ENCODE measurements around the gene STXBP1. TPM values are rescaled to one million over a fixed set of nuclear protein-coding genes. Genes with fewer than 3 reads are reported as not detected.

Gene STXBP1
- total and polyA plus RNA-seq, 2 of the 8 experiments (the other 6 are each of a cell fraction or from before 2014, with no cell fraction given) = 11.5 to 60.9 TPM

DNA sequence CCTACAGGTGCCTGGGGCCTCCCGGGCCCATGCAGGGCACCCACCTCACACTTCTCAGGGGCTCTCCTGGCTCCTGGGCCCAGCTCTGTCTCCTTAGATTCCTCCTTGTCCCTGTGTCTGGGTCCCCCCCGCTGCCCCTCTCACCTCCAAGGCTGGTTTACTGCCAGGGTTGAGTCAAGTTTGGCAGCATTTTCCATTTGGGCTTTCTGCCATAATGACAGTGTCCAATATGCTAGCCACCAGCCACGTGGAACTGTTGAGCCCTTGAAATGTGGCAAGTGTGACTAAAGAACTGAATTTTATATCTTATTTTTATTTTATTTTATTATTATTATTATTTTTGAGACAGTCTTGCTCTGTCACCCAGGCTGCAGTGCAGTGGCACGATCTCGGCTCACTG lies 105.7 kb downstream of the STXBP1 start:
- Histone ChIP-seq H3K9ac (replicated peaks in 1 of 4; ENCODE audit: extremely low read depth in 1 of 4, low read depth in 3 of 4, low read length in 3 of 4) (no peak overlapping the region), H4K91ac (replicated peaks; ENCODE audit: insufficient read length, low read length) (no peak overlapping the region), H3K23me2 (ENCODE audit: low read depth, low read length) (peaks cover 10% of the 10 kb centered on the region; the same call in 1 of the 2 replicates), H2BK120ac (replicated peaks; ENCODE audit: low read depth, low read length) (no peak overlapping the region), H2BK20ac (ENCODE audit: low read length) (no peak overlapping the region), H3K4me2 (ENCODE audit: insufficient read depth in 1 of 2, low read depth in 2 of 2, low read length in 2 of 2) (no peak overlapping the region), H3K79me2 (ENCODE audit: control insufficient read depth in 1 of 2, insufficient read depth in 2 of 2, low read length in 2 of 2) (no peaks in the 10 kb centered on the region), H4K20me1 (replicated peaks in 1 of 2; ENCODE audit: control insufficient read depth in 1 of 2, insufficient read depth in 2 of 2, low read length in 2 of 2) (peaks cover 0 to 3% of the 10 kb centered on the region in 2 experiments), H4K5ac (ENCODE audit: insufficient read length, low read depth, low read length) (no peak overlapping the region), H2AK5ac (ENCODE audit: low read depth, low read length) (no peak overlapping the region), H3K27me3 (replicated peaks in 1 of 4; ENCODE audit: control insufficient read depth in 3 of 4, extremely low read depth in 1 of 4, insufficient read depth in 3 of 4, low read length in 3 of 4) (0 out of 7 replicates have a peak, but pooled peaks cover 0 to 2% (median 0%) of the 10 kb centered on the region in 4 experiments), H3K18ac (ENCODE audit: extremely low read depth, low read length) (no peak overlapping the region), H3K4me3 (ENCODE audit: extremely low read depth in 1 of 4, insufficient read depth in 2 of 4, low read depth in 3 of 4, low read length in 4 of 4) (no peak overlapping the region), H3K4me1 (replicated peaks in 1 of 4; ENCODE audit: control insufficient read depth in 3 of 4, insufficient read depth in 4 of 4, low read length in 3 of 4) (peaks cover 0 to 20% (median 13%) of the 10 kb centered on the region in 4 experiments; a peak in 6 of 7 replicates), H2AFZ (ENCODE audit: low read length) (no peak overlapping the region), H3K36me3 (ENCODE audit: control insufficient read depth in 2 of 4, insufficient read depth in 4 of 4, low read length in 3 of 4) (no peaks in the 10 kb centered on the region), H3K56ac (replicated peaks; ENCODE audit: insufficient read length, low read depth, low read length) (no peak overlapping the region), H4K8ac (ENCODE audit: extremely low read depth, insufficient read depth, low read length) (no peak overlapping the region), H2BK12ac (ENCODE audit: low read depth, low read length) (no peak overlapping the region), H3K14ac (ENCODE audit: insufficient read length) (no peak overlapping the region), H2BK5ac (ENCODE audit: low read depth, low read length) (no peak overlapping the region), H3K4ac (replicated peaks; ENCODE audit: insufficient read length, low read depth, low read length) (no peak overlapping the region), H3K23ac (ENCODE audit: insufficient read length) (no peak overlapping the region), H3K79me1 (ENCODE audit: low read depth, low read length) (no peaks in the 10 kb centered on the region; the same call in 1 of the 2 replicates), H3K9me3 (ENCODE audit: insufficient read depth in 2 of 2, low read depth in 1 of 2, low read length in 1 of 2) (no peaks in the 10 kb centered on the region), H2BK15ac (ENCODE audit: low read length) (no peak overlapping the region), H3K27ac (ENCODE audit: low read depth, low read length) (no peak overlapping the region)
- WGBS, 2 experiments (ENCODE audit: extremely low coverage in 1 of 2, insufficient coverage in 1 of 2, insufficient read length in 1 of 2, insufficient replicate concordance in 2 of 2, low coverage in 1 of 2, low lambda C conversion rate in 2 of 2, missing lambda C conversion rate in 1 of 2) = 89% methylated on average over 5 of the region's 5 CpGs; no CpG with 5 or more reads in 1 of the 2 experiments
- no peak for DNase-seq (ENCODE audit: low read depth in 1 of 2, low spot score in 2 of 2)
- no peak for TF ChIP-seq YY1 (IDR thresholded peaks at IDR 0.05; ENCODE audit: low read depth, low read length)
- POLR2A ChIA-PET (ENCODE audit: partially characterized antibody) = interaction anchor here (0.6 kb wide), 1 partner anchor 97 kb away, joined by 3 read pairs; no protein-coding TSS in a partner anchor
- CTCF ChIA-PET (ENCODE audit: partially characterized antibody) = interaction anchor here (0.8 to 3.3 kb wide), 4 partner anchors 9 to 109 kb away, joined by 3 to 24 read pairs (median 3); partner anchors contain the start of gene TOR2A
- no peak for FAIRE-seq
